Right renal pelvis (tissue), 4 donors: ENCODE measurements around the gene SPATA18. TPM values are rescaled to one million over a fixed set of nuclear protein-coding genes. Genes with fewer than 3 reads are reported as not detected.
A peak's percentile ranks its signal among the peaks of the same experiment; 100 is the strongest.
"Not testable (repeated sequence)": the region's sequence is repeated elsewhere in the genome, so short reads cannot be mapped to it uniquely, and the experiment has no call there.

Experiments
- DNase-seq, 4 donors: peaks; one replicate each; pipeline ENCODE4 v3.0.0-alpha.2; 2013; ENCODE audit warnings: low read depth in 4 of 4, low spot score in 3 of 4, missing footprints in 1 of 4
- polyA plus RNA-seq, 4 donors: library from polyadenylated mRNA; unstranded; fragments of 120-200 nt; gene quantifications; one replicate each; pipeline ENCODE4 v1.2.1, GENCODE V29; 2013; ENCODE audit not compliant: insufficient read length in 4 of 4

Gene SPATA18
- polyA plus RNA-seq, 4 donors: 1.4 to 1.8 (median 1.7) TPM

GRCh38 chr4:52051615-52052474 lies 741 bp downstream of the SPATA18 start:
- no peak for DNase-seq

GRCh38 chr4:52052475-52052780 lies 1.3 kb downstream of the SPATA18 start:
- no peak for DNase-seq

GRCh38 chr4:52054254-52054653 lies 3.1 kb downstream of the SPATA18 start:
- no peak for DNase-seq

GRCh38 chr4:52057196-52057595 lies 6.1 kb downstream of the SPATA18 start:
- DNase-seq: no peak

GRCh38 chr4:52058275-52058674 lies 7.2 kb downstream of the SPATA18 start:
- no peak for DNase-seq

GRCh38 chr4:52059372-52059771 lies 8.3 kb downstream of the SPATA18 start:
- DNase-seq: no peak

GRCh38 chr4:52069571-52069970 lies 18.5 kb downstream of the SPATA18 start:
- DNase-seq: no peak

- no peak for DNase-seq
Observed at GRCh38 chr4:52071791-52072546, 20.9 kb downstream of the SPATA18 start.

GRCh38 chr4:52076731-52077130 lies 25.6 kb downstream of the SPATA18 start:
- peak in 1 of 4 donors; percentile 21 for DNase-seq

GRCh38 chr4:52079659-52080058 lies 28.6 kb downstream of the SPATA18 start:
- DNase-seq: no peak

- no peak for DNase-seq
Observed at GRCh38 chr4:52081216-52081615, 30.1 kb downstream of the SPATA18 start.

- not testable (repeated sequence) for DNase-seq
Observed at GRCh38 chr4:52086425-52086824, 35.3 kb downstream of the SPATA18 start.

GRCh38 chr4:52091801-52092200 lies 40.7 kb downstream of the SPATA18 start:
- no peak for DNase-seq

GRCh38 chr4:52093466-52093865 lies 42.4 kb downstream of the SPATA18 start:
- DNase-seq: no peak

- no peak for DNase-seq
Observed at GRCh38 chr4:52094376-52095145, 43.5 kb downstream of the SPATA18 start.

- DNase-seq: no peak
Observed at GRCh38 chr4:52095374-52095773, 44.3 kb downstream of the SPATA18 start.

- DNase-seq: no peak
Observed at GRCh38 chr4:52096048-52096447, 44.9 kb downstream of the SPATA18 start.

GRCh38 chr4:52098618-52099017 lies 47.5 kb downstream of the SPATA18 start:
- DNase-seq: no peak

GRCh38 chr4:52099860-52100461 lies 48.9 kb downstream of the SPATA18 start:
- DNase-seq: no peak

- DNase-seq: no peak
Observed at GRCh38 chr4:52102587-52102986, 51.5 kb downstream of the SPATA18 start.

GRCh38 chr4:52103319-52103718 lies 52.2 kb downstream of the SPATA18 start:
- peak in 1 of 4 donors; percentile 16 for DNase-seq
